Keratinocyte (primary cell): ENCODE data around the gene LDLRAD4. TPM values are rescaled to one million over a fixed set of nuclear protein-coding genes. Genes with fewer than 3 reads are reported as not detected.

Experiments
- DNase-seq: peaks from one replicate; pipeline ENCODE4 v3.0.0-alpha.2; 2011; ENCODE audit warnings: low read depth, missing footprints, low spot score
- FAIRE-seq: peaks from 2 replicates; lab custom pipeline; 2011; peaks lifted over from hg19 to GRCh38; lab: Jason Lieb, UNC
- H2AFZ ChIP-seq: 2 replicates; pipeline ENCODE4 v1.6.0; 2012; ENCODE audit warnings: low read length, control low read depth, inconsistent platforms; ENCODE audit not compliant: control insufficient read depth
- H3K27ac ChIP-seq: 2 replicates; pipeline ENCODE4 v1.5.1; 2011; ENCODE audit warnings: low read length; ENCODE audit not compliant: control insufficient read depth, insufficient read depth
- H3K27me3 ChIP-seq: 3 replicates; pipeline ENCODE4 v1.6.0; 2011; ENCODE audit warnings: low read length; ENCODE audit not compliant: control insufficient read depth, insufficient read depth; ENCODE audit errors: extremely low read depth
- H3K36me3 ChIP-seq, 2 experiments: 2 replicates in 1 of 2; 3 replicates in 1 of 2; pipeline ENCODE4 v1.5.1; 2011; ENCODE audit warnings: low read length in 2 of 2, mild to moderate bottlenecking in 1 of 2; ENCODE audit not compliant: control insufficient read depth in 2 of 2, insufficient read depth in 2 of 2; ENCODE audit errors: extremely low read depth in 1 of 2
- H3K4me1 ChIP-seq: 3 replicates; pipeline ENCODE4 v1.5.1; 2011; ENCODE audit warnings: low read length; ENCODE audit not compliant: control insufficient read depth, insufficient read depth; ENCODE audit errors: extremely low read depth
- H3K4me2 ChIP-seq: 3 replicates; pipeline ENCODE4 v1.6.0; 2011; ENCODE audit warnings: low read depth, low read length; ENCODE audit not compliant: control insufficient read depth, insufficient read depth; ENCODE audit errors: extremely low read depth
- H3K4me3 ChIP-seq, 3 experiments: fragments of 200-600 bp in 1 of 3; sonication (generic) in 1 of 3; 2 replicates in 2 of 3; 3 replicates in 1 of 3; pipeline ENCODE4 v1.5.1; 2011 to 2016; ENCODE audit warnings: low read length in 3 of 3, mild to moderate bottlenecking in 3 of 3, control low read depth in 2 of 3, inconsistent platforms in 1 of 3, low read depth in 1 of 3, mixed read lengths in 1 of 3, mixed run types in 1 of 3, moderate library complexity in 1 of 3; ENCODE audit not compliant: control insufficient read depth in 2 of 3, insufficient read depth in 2 of 3; ENCODE audit errors: extremely low read depth in 1 of 3
- H3K79me2 ChIP-seq: 2 replicates; pipeline ENCODE4 v1.6.0; 2012; ENCODE audit warnings: low read length; ENCODE audit not compliant: control insufficient read depth, insufficient read depth
- H3K9ac ChIP-seq: 3 replicates; pipeline ENCODE4 v1.6.0; 2011; ENCODE audit warnings: low read length; ENCODE audit not compliant: control insufficient read depth, insufficient read depth; ENCODE audit errors: extremely low read depth
- H3K9me1 ChIP-seq: 3 replicates; pipeline ENCODE4 v1.6.0; 2011; ENCODE audit warnings: low read length; ENCODE audit not compliant: control insufficient read depth, insufficient read depth; ENCODE audit errors: extremely low read depth
- H3K9me3 ChIP-seq: 2 replicates; pipeline ENCODE4 v1.5.1; 2012; ENCODE audit warnings: low read depth, low read length; ENCODE audit not compliant: control insufficient read depth
- H4K20me1 ChIP-seq: 3 replicates; pipeline ENCODE4 v1.6.0; 2011; ENCODE audit warnings: low read length; ENCODE audit not compliant: control insufficient read depth, insufficient read depth; ENCODE audit errors: extremely low read depth
- EZH2 ChIP-seq: IDR thresholded peaks from one replicate; pipeline ENCODE4 v1.6.1; 2012; ENCODE audit warnings: inconsistent platforms, mild to moderate bottlenecking, low read length, moderate library complexity
- dilution Hi-C: fragments of 300-500 bp; cut with MboI; formaldehyde crosslinking; loops from one replicate; pipeline ENCODE4 v1.7.0; 2020; ENCODE audit warnings: low sequenced_read_pairs; ENCODE audit not compliant: extremely low pct_ligation_motif_present
- polyA plus RNA-seq, 5 experiments: library from polyadenylated mRNA; depleted of rRNA in 3 of 5; stranded (reverse) in 3 of 5; stranded (forward) in 1 of 5; unstranded in 1 of 5; fragments of >200 nt; gene quantifications; 1 replicate in 1 of 5; 2 replicates in 3 of 5; 3 replicates in 1 of 5; pipeline versions ENCODE4 v1.2.1 to v1.2.3, GENCODE V29; 2011 to 2012; ENCODE audit warnings: missing spikeins in 2 of 5, low read depth in 1 of 5, low replicate concordance in 1 of 5
- TF ChIP-seq, protein P1 (sequence below), 3 experiments: IDR thresholded peaks in 1 of 3; conservative IDR thresholded peaks in 1 of 3; optimal IDR thresholded peaks in 1 of 3; 2 replicates in 2 of 3; 3 replicates in 1 of 3; pipeline versions ENCODE3 to v1.5.1; 2011; ENCODE audit warnings: low read length in 3 of 3, mild to moderate bottlenecking in 3 of 3, moderate library complexity in 2 of 3, control low read depth in 1 of 3, inconsistent platforms in 1 of 3; ENCODE audit not compliant: insufficient read depth in 2 of 3; ENCODE audit errors: extremely low read depth in 1 of 3

The LDLRAD4 gene
- polyA plus RNA-seq, 1 donor (not counting 4 experiments of a cell fraction or from before 2014, with no cell fraction given), result not detected

DNA sequence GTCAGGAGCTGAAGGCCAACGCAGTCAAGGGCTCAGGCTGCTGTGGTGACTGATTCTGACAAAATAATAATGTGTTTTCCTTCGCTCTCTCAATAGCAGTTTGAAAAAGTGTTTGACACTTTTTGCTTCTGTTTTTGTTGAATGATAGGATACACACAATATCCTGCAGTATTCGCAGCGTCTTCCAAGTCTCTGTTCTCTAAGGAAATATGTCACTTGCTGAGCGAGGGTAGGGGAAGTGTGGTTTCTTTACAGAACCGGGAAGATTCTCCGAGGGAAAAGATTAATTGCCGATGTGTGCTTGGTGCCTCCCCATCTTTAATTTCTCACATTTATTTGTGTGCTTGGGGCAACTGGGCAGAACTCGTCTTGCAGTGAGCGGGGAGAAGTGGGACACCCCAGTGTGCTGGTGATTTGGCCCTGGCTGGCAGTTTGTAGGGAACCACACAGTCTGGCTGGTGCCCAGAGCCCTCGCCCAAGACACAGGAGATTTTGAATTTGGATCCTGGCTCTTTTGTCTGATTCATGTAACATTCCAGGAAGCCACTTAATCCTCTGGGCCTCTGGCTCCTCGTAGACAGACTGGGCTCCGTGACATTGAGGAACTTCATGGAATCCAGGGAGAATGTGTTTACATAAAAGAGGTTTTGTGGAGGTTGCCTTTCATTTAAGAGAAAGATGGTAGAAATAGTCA, 169.4 kb downstream of the LDLRAD4 start:
- Histone ChIP-seq H3K4me2 (no peak overlapping the region), H2AFZ (no peak overlapping the region), H3K4me1 (no peaks in the 10 kb centered on the region), H3K36me3 (no peaks in the 10 kb centered on the region), H4K20me1 (no peaks in the 10 kb centered on the region), H3K79me2 (no peaks in the 10 kb centered on the region), H3K9me1 (no peaks in the 10 kb centered on the region), H3K9ac (no peak overlapping the region), H3K9me3 (no peaks in the 10 kb centered on the region), H3K27ac (no peak overlapping the region), H3K27me3 (no peaks in the 10 kb centered on the region), H3K4me3 (no peak overlapping the region)
- FAIRE-seq, result no peak
- DNase-seq, result no peak
- TF ChIP-seq, protein P1, sequence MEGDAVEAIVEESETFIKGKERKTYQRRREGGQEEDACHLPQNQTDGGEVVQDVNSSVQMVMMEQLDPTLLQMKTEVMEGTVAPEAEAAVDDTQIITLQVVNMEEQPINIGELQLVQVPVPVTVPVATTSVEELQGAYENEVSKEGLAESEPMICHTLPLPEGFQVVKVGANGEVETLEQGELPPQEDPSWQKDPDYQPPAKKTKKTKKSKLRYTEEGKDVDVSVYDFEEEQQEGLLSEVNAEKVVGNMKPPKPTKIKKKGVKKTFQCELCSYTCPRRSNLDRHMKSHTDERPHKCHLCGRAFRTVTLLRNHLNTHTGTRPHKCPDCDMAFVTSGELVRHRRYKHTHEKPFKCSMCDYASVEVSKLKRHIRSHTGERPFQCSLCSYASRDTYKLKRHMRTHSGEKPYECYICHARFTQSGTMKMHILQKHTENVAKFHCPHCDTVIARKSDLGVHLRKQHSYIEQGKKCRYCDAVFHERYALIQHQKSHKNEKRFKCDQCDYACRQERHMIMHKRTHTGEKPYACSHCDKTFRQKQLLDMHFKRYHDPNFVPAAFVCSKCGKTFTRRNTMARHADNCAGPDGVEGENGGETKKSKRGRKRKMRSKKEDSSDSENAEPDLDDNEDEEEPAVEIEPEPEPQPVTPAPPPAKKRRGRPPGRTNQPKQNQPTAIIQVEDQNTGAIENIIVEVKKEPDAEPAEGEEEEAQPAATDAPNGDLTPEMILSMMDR (optimal IDR thresholded peaks at IDR 0.05 in 1 of 3, IDR thresholded peaks at IDR 0.05 in 1 of 3, conservative IDR thresholded peaks at IDR 0.05 in 1 of 3; ENCODE audit: extremely low read depth in 1 of 3, insufficient read depth in 2 of 3, low read length in 3 of 3), result no peak
- no peak for TF ChIP-seq EZH2
- dilution Hi-C loops, result no loop called here

DNA sequence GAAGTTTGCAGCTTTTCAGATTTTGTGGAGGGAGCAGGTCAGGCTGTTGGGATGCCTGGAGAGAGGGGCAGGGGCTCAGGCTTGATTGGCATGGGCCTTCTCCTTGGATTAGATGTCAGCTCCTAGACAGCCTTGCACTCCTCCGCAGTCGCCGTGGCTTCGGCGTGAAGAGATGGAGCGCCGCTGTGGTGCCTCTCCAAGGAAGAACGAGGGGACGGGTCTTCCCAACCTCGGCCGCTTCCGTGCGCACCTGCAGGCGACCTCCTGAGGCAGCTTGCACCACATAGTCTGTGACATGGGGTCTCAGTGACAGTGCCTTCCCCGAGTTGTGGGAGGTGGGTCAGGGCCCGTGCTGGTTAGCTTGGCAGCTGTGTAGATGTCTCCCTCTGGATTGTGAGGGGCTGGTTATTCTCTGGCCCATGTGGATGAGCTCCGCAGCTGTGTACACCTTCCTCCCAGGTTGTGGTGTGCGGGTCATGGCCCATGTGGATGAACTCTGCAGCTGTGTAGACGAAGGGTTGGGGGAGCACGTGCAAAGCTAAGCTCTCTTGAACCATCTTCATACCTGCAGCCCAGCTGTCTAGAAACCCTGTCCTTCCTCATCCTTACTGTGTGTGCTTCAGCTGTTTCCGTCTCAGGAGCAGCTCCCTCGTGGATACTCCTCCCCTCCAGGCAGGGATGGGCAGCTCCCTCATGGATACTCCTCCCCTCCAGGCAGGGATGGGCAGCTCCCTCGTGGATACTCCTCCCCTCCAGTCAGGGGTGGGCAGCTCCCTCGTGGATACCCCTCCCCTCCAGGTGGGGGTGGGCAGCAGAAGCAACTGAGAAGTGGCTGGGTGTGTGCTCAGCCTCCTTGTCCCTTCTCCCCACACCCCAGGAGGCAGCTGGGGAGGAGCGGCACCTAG, 170.3 kb downstream of the LDLRAD4 start:
- Histone ChIP-seq H3K27ac (no peak overlapping the region), H3K4me1 (no peaks in the 10 kb centered on the region), H3K4me2 (no peak overlapping the region), H3K9me3 (no peaks in the 10 kb centered on the region), H3K9ac (no peak overlapping the region), H3K27me3 (no peaks in the 10 kb centered on the region), H3K79me2 (no peaks in the 10 kb centered on the region), H2AFZ (no peak overlapping the region), H3K9me1 (no peaks in the 10 kb centered on the region), H3K36me3 (no peaks in the 10 kb centered on the region), H4K20me1 (no peaks in the 10 kb centered on the region), H3K4me3 (no peak overlapping the region)
- no peak for TF ChIP-seq EZH2
- TF ChIP-seq, protein P1 (optimal IDR thresholded peaks at IDR 0.05 in 1 of 3, IDR thresholded peaks at IDR 0.05 in 1 of 3, conservative IDR thresholded peaks at IDR 0.05 in 1 of 3; ENCODE audit: extremely low read depth in 1 of 3, insufficient read depth in 2 of 3, low read length in 3 of 3), result no peak
- FAIRE-seq, result no peak
- dilution Hi-C loops, result no loop called here
- DNase-seq, result no peak
